Left ventricle myocardium superior (tissue), 1 donor: Measurements from ENCODE around the gene CPPED1. TPM values are rescaled to one million over a fixed set of nuclear protein-coding genes. Genes with fewer than 3 reads are reported as not detected.
"Not testable (repeated sequence)": the region's sequence is repeated elsewhere in the genome, so short reads cannot be mapped to it uniquely, and the experiment has no call there.

ENCODE experiments used
- ATAC-seq: fragments of 200-7000 bp; cut with Tn5 transposase; one replicate; pipeline ENCODE4 v1.9.1; 2020; ENCODE audit warnings: mild to moderate bottlenecking, moderate library complexity
- DNase-seq: peaks from one replicate; pipeline ENCODE4 v3.0.0-alpha.2; 2020
- intact Hi-C: fragments of 100-400 bp; cut with micrococcal nuclease; formaldehyde crosslinking; loops from one replicate; pipeline ENCODE4 v1.11.0; 2022
- long read RNA-seq: library from polyadenylated mRNA; unstranded; transcript quantifications from one replicate; pipeline ENCODE4 v2.0.0, GENCODE V29; 2021
- total RNA-seq: library from RNA; stranded (reverse); fragmentation: NEBNext Ultra II Directional; extraction: Animal tissue kit (Norgen Biotek cat#: 25700); gene quantifications from one replicate; pipeline ENCODE4 v1.2.1, GENCODE V29; 2021
- donor health status: DM: no; HTN: yes; CAD: no; lungs with severe emphysema.

Gene CPPED1, protein sequence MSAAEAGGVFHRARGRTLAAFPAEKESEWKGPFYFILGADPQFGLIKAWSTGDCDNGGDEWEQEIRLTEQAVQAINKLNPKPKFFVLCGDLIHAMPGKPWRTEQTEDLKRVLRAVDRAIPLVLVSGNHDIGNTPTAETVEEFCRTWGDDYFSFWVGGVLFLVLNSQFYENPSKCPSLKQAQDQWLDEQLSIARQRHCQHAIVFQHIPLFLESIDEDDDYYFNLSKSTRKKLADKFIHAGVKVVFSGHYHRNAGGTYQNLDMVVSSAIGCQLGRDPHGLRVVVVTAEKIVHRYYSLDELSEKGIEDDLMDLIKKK
- total RNA-seq: 15.1 TPM
- long read RNA-seq, full-length matches to known transcripts: 48 of 52 reads
- long read RNA-seq, partial matches to known transcripts: 2 of 52 reads
- long read RNA-seq, other reads (novel, unspliced or antisense): 2 of 52 reads

GRCh38 chr16:12803203-12804093 is at the start of gene CPPED1:
Gene CPPED1, minus strand, starts transcription at chr16:12803887. Its CDS starts 111 bp downstream, at chr16:12803776.
- ATAC-seq (peak; percentile 97), DNase-seq (peak; percentile 97)
- intact Hi-C loops: no loop called here

DNA sequence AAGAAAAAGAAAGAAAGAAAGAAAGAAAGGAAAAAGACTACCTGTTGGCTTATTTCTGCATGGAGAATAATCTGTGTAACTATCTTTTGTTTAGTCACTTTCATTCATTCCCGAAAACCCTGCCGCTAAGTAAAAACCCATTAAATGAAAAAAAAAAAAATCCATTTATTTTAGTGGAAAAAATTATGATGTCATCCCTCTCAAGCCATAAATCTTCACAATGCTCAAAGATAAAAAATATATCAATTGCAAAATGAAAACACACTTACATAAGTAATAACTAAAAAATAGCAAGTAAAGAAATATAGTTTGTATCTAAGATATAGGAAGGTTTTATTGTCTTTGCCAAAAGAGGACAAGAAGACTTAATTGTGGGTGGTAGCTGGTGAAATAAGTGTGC is 46.5 kb upstream of the CPPED1 start:
- no peak for ATAC-seq
- intact Hi-C loops: no loop called here
- no peak for DNase-seq

GRCh38 chr16:12846592-12846991 is 42.9 kb upstream of the CPPED1 start:
- no peak for ATAC-seq
- intact Hi-C loops: no loop called here
- no peak for DNase-seq

DNA sequence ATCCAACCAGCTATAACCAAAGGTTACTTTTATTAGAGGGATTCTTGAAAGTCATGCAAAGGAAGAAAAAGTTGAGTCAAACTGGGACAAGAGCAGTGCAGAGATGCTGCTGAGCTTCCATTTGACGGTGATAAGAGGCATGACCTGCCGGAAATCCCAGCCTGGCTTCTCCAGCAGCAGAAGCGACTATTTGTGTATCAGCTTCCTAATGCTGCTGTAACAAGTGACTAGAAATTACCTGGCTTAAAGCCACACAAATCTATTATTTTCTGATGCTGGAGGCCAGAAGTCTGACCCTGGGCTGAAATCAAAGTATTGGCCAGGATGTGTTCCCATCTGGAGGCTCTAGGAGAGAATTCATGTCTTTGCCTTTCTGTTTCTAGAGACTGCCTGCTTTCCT is 41.6 kb upstream of the CPPED1 start:
- intact Hi-C loops: no loop called here
- ATAC-seq (no peak), DNase-seq (no peak)

DNA sequence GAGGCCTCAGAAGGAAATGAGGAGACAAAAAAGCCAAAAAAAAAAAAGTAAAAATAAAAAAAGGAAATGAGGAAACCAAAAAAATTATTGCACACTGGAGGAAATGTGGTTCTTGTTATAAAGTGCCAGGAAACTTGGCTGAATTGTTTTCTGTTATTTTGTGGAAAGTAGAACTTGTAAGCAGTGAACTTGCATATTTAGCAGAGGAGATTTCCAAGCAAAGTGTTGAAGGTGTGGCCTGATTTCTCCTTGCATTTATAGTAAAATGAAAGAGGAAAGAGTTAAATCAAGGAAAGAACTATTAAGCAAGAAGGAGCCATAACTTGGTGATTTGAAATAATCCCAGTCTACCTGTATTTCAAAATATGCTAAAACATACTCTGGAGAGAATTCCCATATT is 34.1 kb upstream of the CPPED1 start:
- ATAC-seq (no peak), DNase-seq (no peak)
- intact Hi-C loops: no loop called here

GRCh38 chr16:12837291-12837690 is 33.6 kb upstream of the CPPED1 start:
- intact Hi-C loops: no loop called here
- DNase-seq (no peak), ATAC-seq (no peak)

- intact Hi-C loops: no loop called here
- ATAC-seq (no peak), DNase-seq (no peak)
Observed at GRCh38 chr16:12833926-12834325, 30.2 kb upstream of the CPPED1 start.

DNA sequence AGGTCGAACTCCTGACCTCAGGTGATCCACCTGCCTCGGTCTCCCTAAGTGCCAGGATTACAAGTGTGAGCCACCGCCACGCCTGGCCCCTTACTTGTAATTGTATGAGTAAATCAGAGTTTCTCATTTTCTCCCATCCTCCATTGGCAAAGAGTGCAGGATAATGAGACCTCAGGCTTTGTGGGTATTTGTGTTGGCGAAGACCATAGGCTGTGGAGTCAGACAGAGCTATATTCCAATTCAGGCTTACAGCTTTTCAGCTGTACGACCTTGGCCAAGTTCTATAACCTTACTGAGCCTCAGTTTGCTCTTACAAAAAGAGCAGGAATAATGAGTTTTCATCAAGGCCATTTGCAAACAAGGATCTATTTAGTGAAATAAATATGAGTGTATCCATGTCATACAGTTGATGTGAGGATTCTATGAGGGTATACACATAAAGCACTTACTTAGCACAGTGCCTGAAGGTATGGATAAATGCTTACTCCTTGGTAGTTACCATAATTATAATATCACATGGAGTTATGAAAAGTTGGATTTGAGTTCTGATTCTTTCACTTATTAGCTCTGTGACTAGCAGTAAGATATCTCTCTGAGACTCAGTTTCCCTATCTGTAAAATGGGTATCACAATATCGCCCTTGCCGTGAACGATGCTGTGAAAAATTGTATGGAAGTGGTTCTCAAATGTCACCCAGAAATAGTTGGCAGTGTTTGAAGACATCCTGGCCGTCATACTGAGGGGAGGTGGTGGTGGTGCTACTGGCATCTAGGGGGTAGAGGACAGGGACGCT is 25.6 kb upstream of the CPPED1 start:
- intact Hi-C loops: loop anchor here (10.0 kb wide), 1 partner anchor 374 kb away; no protein-coding TSS in a partner anchor
- DNase-seq: no peak
- ATAC-seq: no peak

- intact Hi-C loops: loop anchor here (10.0 kb wide), 1 partner anchor 373 kb away; no protein-coding TSS in a partner anchor
- ATAC-seq: no peak
Observed at GRCh38 chr16:12828206-12828605, 24.5 kb upstream of the CPPED1 start.

GRCh38 chr16:12826559-12826958 is 22.9 kb upstream of the CPPED1 start:
- ATAC-seq (no peak), DNase-seq (no peak)
- intact Hi-C loops: loop anchor here (10.0 kb wide), 1 partner anchor 372 kb away; no protein-coding TSS in a partner anchor

More at GRCh38 chr16:12828206-12828605, 24.5 kb upstream of the CPPED1 start:
- DNase-seq: no peak

DNA sequence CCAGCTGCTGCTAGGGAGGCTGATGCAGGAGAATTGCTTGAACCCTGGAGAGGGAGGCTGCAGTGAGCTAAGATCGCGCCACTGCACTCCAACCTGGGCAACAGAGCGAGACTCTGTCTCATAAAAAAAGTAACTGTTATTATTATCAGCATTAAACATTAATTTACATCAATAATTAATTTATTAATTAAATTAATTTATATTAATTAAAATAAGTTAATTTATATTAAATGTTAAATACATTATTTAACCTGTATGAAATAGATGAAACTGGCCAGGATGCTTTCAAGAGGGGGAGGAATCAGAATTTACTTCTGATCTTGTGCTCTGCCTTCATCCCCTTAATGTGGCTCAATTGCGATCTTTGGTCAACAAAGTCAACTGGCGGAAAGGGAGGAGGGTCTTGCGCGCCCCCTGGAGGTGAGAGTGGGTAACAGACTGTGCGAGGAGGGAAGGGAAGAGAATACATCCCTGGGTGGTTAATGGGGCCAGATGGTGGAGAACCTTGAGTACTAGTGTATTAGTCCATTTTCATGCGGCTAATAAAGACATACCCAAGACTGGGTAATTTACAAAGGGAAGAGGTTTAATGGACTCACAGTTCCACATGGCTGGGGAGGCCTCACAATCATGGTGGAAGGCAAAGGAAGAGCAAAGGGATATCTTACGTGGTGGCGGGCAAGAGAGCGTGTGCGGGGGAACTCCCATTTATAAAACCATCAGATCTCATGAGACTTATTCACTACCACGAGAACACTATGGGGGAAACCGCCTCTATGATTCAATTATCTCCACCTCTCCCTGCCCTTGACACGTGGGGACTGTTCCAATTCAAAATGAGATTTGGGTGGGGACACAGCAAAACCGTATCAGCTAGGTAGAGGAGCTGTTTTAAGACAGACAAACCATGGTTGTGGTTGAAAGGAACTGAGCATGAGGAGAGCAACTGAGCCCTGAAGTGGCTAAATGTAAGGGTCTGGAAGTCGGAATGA is 15.7 kb upstream of the CPPED1 start:
- ATAC-seq (peak; percentile 32), DNase-seq (peak; percentile 72)
- intact Hi-C loops: loop anchor here (10.0 kb wide), 1 partner anchor 365 kb away; no protein-coding TSS in a partner anchor

DNA sequence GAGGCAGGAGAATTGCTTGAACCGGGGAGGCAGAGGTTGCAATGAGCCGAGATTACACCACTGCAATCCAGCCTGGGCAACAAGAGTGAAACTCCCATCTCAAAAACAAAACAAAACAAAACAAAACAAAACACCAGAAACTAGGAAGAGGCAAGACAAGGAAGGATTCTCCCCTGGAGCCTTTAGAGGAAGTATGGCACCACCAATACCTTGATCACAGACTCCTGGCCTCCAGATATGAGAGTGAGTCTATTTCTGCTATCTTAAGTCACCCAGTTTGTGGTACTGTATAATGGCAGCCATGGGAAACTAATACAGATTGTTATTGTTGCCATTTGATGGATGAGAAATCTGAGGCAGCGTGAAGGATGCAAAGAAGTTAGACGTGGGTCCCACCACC is 14.6 kb upstream of the CPPED1 start:
- no peak for ATAC-seq
- intact Hi-C loops: no loop called here
- no peak for DNase-seq

DNA sequence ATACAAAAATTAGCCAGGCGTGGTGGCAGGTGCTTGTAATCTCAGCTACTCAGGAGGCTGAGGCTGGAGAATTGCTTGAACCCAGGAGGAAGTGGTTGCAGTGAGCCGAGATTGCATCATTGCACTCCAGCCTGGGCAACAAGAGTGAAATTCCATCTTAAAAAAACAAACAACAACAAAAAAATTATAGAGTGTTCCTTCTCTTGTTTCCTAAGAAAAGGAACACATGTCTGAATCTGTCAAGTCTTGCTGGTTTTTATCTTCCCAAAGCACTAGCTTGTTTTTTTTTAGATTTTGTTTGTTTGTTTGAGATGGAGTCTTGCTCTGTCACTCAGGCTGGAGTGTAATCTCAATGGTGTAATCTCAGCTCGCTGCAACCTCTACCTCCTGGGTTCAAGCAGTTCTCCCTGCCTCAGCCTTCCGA is 13.1 kb upstream of the CPPED1 start:
- intact Hi-C loops, DNase-seq: not testable (repeated sequence)
- ATAC-seq: peak; percentile 79

DNA sequence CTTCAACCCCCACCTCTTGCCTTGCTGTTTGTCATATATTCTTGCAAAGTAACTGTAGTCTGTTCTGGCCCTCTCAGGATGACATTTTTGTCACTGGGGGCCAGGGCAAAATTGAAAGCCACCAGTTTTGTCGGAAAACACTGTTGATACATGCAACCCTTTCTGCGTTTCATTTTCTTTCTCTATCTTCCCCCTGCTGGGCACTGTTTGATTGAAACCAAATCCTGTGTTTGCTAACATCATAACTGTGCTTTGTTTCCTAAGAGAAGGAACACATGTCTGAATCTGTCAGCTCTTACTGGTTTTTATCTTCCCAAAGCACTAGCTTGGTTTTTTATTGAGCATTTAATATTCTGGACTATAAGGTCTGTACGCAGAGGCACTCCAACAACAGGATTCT is 11.7 kb upstream of the CPPED1 start:
- ATAC-seq: peak; percentile 46
- intact Hi-C loops: no loop called here
- DNase-seq: no peak

DNA sequence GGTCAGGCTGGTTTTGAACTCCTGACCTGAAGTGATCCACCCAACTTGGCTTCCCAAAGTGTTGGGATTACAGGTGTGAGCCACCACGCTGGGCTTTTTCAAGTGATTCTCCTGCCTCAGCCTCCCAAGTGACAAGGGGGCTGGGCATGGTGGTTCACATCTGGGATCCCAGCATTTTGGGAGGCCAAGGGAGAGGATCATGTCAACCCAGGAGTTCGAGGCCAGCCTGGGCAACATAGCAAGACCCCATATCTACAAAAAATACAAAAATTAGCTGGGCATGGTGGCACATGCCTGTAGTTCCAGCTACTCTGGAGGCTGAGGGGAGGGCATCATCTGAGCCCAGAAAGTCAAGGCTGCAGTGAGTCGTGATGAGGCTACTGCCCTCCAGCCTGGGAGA is 10.0 kb upstream of the CPPED1 start:
- intact Hi-C loops, DNase-seq, ATAC-seq: not testable (repeated sequence)

- ATAC-seq, DNase-seq, intact Hi-C loops: not testable (repeated sequence)
Observed at GRCh38 chr16:12813321-12813720, 9.6 kb upstream of the CPPED1 start.

DNA sequence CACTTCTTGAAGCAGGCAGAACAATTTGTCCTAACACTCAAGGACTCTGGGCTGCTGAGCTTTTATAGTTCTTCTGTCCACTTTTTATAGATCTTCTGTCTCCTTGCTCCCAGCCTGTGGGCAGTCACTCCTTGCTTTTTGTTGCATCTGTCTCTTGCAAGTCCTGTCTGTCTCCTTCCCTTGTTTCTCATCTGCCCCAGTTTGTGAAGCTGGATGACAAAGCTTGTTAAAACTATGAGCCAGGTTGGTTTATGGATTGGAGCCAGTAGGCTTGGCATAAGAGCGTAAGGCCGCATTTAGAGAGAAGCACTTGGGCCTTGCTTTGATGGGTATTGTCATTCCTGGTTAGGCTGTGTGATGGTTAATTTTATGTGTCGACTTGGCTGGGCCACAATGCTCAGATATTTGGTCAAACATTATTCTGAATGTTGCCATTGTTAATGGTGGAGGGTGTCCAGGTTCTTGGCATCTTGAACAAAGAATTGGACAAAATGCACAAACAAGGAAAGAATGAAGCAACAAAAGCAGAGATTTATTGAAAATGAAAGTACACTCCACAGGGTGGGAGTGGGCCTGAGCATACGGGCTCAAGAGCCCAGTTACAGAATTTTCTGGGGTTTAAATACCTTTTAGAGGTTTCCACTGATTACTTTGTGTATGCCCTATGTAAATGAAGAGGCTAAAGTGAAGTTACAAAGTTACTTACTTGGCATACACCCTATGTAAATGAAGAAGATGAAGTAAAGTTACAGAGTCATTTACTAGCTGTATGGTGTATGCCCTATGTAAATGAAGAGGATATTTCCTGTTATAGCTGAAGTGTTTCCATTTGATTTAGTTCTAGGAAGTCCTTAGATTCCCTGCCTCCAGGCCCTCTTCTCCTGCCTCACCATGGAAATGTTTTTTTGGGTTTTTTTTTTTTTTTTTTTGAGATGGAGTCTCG is 8.0 kb upstream of the CPPED1 start:
- no peak for DNase-seq
- intact Hi-C loops: no loop called here
- no peak for ATAC-seq
